ENCODE results near the gene GRM8. TPM values are rescaled to one million over a fixed set of nuclear protein-coding genes. Genes with fewer than 3 reads are reported as not detected.

Gene GRM8
- total RNA-seq, 2 donors from 2014 or later: not detected

- Mint-ChIP-seq H3K36me3 (ENCODE audit: low read depth) (no peaks in the 10 kb centered on the region), H3K4me3 (no peak overlapping the region), H3K27ac (no peak overlapping the region), H3K9me3 (no peaks in the 10 kb centered on the region), H3K27me3 (no peaks in the 10 kb centered on the region), H3K4me1 (no peaks in the 10 kb centered on the region)
- ATAC-seq (replicated peaks): no peak
Measured at GRCh38 chr7:126728967-126729366, 523.8 kb downstream of the GRM8 start.

- no peaks in the 10 kb centered on the region for H3K9me3 Mint-ChIP-seq
- peak; percentile 85 for ATAC-seq (replicated peaks)
- no peaks in the 10 kb centered on the region for H3K4me1 Mint-ChIP-seq
- H3K27ac Mint-ChIP-seq: no peak overlapping the region
- no peak overlapping the region for H3K4me3 Mint-ChIP-seq
- H3K27me3 Mint-ChIP-seq: no peaks in the 10 kb centered on the region
- H3K36me3 Mint-ChIP-seq (ENCODE audit: low read depth): no peaks in the 10 kb centered on the region
Measured at GRCh38 chr7:126727930-126728391, 524.8 kb downstream of the GRM8 start.

- Mint-ChIP-seq H3K4me3 (no peak overlapping the region), H3K36me3 (ENCODE audit: low read depth) (no peaks in the 10 kb centered on the region), H3K27ac (no peak overlapping the region), H3K9me3 (no peaks in the 10 kb centered on the region), H3K4me1 (no peaks in the 10 kb centered on the region), H3K27me3 (no peaks in the 10 kb centered on the region)
- ATAC-seq (replicated peaks): no peak
Measured at GRCh38 chr7:126723966-126724544, 528.7 kb downstream of the GRM8 start.

GRCh38 chr7:126720232-126720631 lies 532.5 kb downstream of the GRM8 start:
- Mint-ChIP-seq H3K27me3 (peaks cover 4% of the 10 kb centered on the region), H3K36me3 (ENCODE audit: low read depth) (no peaks in the 10 kb centered on the region), H3K9me3 (peaks cover 5% of the 10 kb centered on the region), H3K4me1 (no peaks in the 10 kb centered on the region), H3K27ac (no peak overlapping the region), H3K4me3 (no peak overlapping the region)
- no peak for ATAC-seq (replicated peaks)

GRCh38 chr7:126718419-126718818 lies 534.3 kb downstream of the GRM8 start:
- H3K27ac Mint-ChIP-seq: no peak overlapping the region

GRCh38 chr7:126716321-126716720 lies 536.4 kb downstream of the GRM8 start:
- H3K4me1 Mint-ChIP-seq: no peaks in the 10 kb centered on the region
- no peak for ATAC-seq (replicated peaks)
- H3K27me3 Mint-ChIP-seq: peaks cover 4% of the 10 kb centered on the region
- H3K9me3 Mint-ChIP-seq: peaks cover 11% of the 10 kb centered on the region
- H3K36me3 Mint-ChIP-seq (ENCODE audit: low read depth): no peaks in the 10 kb centered on the region
- H3K4me3 Mint-ChIP-seq: no peak overlapping the region
- H3K27ac Mint-ChIP-seq: no peak overlapping the region

More at GRCh38 chr7:126718419-126718818, 534.3 kb downstream of the GRM8 start:
- no peak for ATAC-seq (replicated peaks)
- no peaks in the 10 kb centered on the region for H3K36me3 Mint-ChIP-seq (ENCODE audit: low read depth)
- no peak overlapping the region for H3K4me3 Mint-ChIP-seq
- peaks cover 5% of the 10 kb centered on the region for H3K9me3 Mint-ChIP-seq
- peaks cover 4% of the 10 kb centered on the region for H3K27me3 Mint-ChIP-seq
- H3K4me1 Mint-ChIP-seq: no peaks in the 10 kb centered on the region

- no peaks in the 10 kb centered on the region for H3K4me1 Mint-ChIP-seq
- H3K36me3 Mint-ChIP-seq (ENCODE audit: low read depth): no peaks in the 10 kb centered on the region
- peaks cover 11% of the 10 kb centered on the region for H3K9me3 Mint-ChIP-seq
- H3K4me3 Mint-ChIP-seq: no peak overlapping the region
- no peak for ATAC-seq (replicated peaks)
- H3K27ac Mint-ChIP-seq: no peak overlapping the region
- peaks cover 4% of the 10 kb centered on the region for H3K27me3 Mint-ChIP-seq
Measured at GRCh38 chr7:126715076-126715475, 537.7 kb downstream of the GRM8 start.

GRCh38 chr7:126702242-126703016 lies 550.3 kb downstream of the GRM8 start:
- no peak for ATAC-seq (replicated peaks)
- Mint-ChIP-seq H3K4me3 (no peak overlapping the region), H3K36me3 (ENCODE audit: low read depth) (no peaks in the 10 kb centered on the region), H3K9me3 (peaks cover 7% of the 10 kb centered on the region), H3K4me1 (no peaks in the 10 kb centered on the region), H3K27ac (no peak overlapping the region), H3K27me3 (peaks cover 2% of the 10 kb centered on the region)

- peak; percentile 99 for ATAC-seq (replicated peaks)
- H3K27ac Mint-ChIP-seq: no peak overlapping the region
- no peak overlapping the region for H3K4me3 Mint-ChIP-seq
- no peaks in the 10 kb centered on the region for H3K27me3 Mint-ChIP-seq
- peaks cover 7% of the 10 kb centered on the region for H3K9me3 Mint-ChIP-seq
- no peaks in the 10 kb centered on the region for H3K36me3 Mint-ChIP-seq (ENCODE audit: low read depth)
- H3K4me1 Mint-ChIP-seq: no peaks in the 10 kb centered on the region
Measured at GRCh38 chr7:126700807-126701604, 551.7 kb downstream of the GRM8 start.

GRCh38 chr7:126699707-126700106 lies 553.0 kb downstream of the GRM8 start:
- Mint-ChIP-seq H3K27ac (no peak overlapping the region), H3K27me3 (no peaks in the 10 kb centered on the region), H3K9me3 (peaks cover 7% of the 10 kb centered on the region), H3K36me3 (ENCODE audit: low read depth) (no peaks in the 10 kb centered on the region), H3K4me1 (no peaks in the 10 kb centered on the region), H3K4me3 (no peak overlapping the region)
- ATAC-seq (replicated peaks): no peak

GRCh38 chr7:126698909-126699308 lies 553.8 kb downstream of the GRM8 start:
- no peaks in the 10 kb centered on the region for H3K36me3 Mint-ChIP-seq (ENCODE audit: low read depth)
- H3K9me3 Mint-ChIP-seq: peaks cover 3% of the 10 kb centered on the region
- no peak for ATAC-seq (replicated peaks)
- H3K4me1 Mint-ChIP-seq: no peaks in the 10 kb centered on the region
- no peak overlapping the region for H3K27ac Mint-ChIP-seq
- H3K4me3 Mint-ChIP-seq: no peak overlapping the region
- H3K27me3 Mint-ChIP-seq: no peaks in the 10 kb centered on the region

GRCh38 chr7:126698446-126698845 lies 554.3 kb downstream of the GRM8 start:
- Mint-ChIP-seq H3K36me3 (ENCODE audit: low read depth) (no peaks in the 10 kb centered on the region), H3K27me3 (no peaks in the 10 kb centered on the region), H3K9me3 (no peaks in the 10 kb centered on the region), H3K4me1 (no peaks in the 10 kb centered on the region), H3K27ac (no peak overlapping the region), H3K4me3 (no peak overlapping the region)
- ATAC-seq (replicated peaks): no peak

- Mint-ChIP-seq H3K9me3 (no peaks in the 10 kb centered on the region), H3K4me3 (no peak overlapping the region), H3K27ac (no peak overlapping the region), H3K27me3 (no peaks in the 10 kb centered on the region), H3K4me1 (no peaks in the 10 kb centered on the region), H3K36me3 (ENCODE audit: low read depth) (no peaks in the 10 kb centered on the region)
- ATAC-seq (replicated peaks): no peak
Measured at GRCh38 chr7:126696256-126697038, 556.3 kb downstream of the GRM8 start.

Data from activated T-helper 17 cell treated with anti-CD3 and anti-CD28 coated beads, Interleukin-2, amount 50 U/mL, for 72 hours (primary cell).